Measurements from ENCODE around the gene CASZ1.

The CASZ1 gene

GRCh38 chr1:10633416-10633815, 163.0 kb downstream of the CASZ1 start:
- no peak for DNase-seq

- no peak for DNase-seq
These were observed 163.8 kb downstream of the CASZ1 start for GRCh38 chr1:10632691-10633090.

GRCh38 chr1:10631811-10632593, 164.4 kb downstream of the CASZ1 start:
- no peak for DNase-seq

- DNase-seq, result peak; percentile 36
These were observed 165.2 kb downstream of the CASZ1 start for GRCh38 chr1:10631121-10631810.

GRCh38 chr1:10630661-10631120, 165.8 kb downstream of the CASZ1 start:
- no peak for DNase-seq

- DNase-seq, result no peak
These were observed 166.5 kb downstream of the CASZ1 start for GRCh38 chr1:10629816-10630571.

- DNase-seq, result no peak
These were observed 167.2 kb downstream of the CASZ1 start for GRCh38 chr1:10629091-10629815.

- no peak for DNase-seq
These were observed 167.8 kb downstream of the CASZ1 start for GRCh38 chr1:10628685-10629084.

GRCh38 chr1:10626791-10627410, 169.5 kb downstream of the CASZ1 start:
- no peak for DNase-seq

GRCh38 chr1:10626131-10626731, 170.2 kb downstream of the CASZ1 start:
- DNase-seq, result no peak

GRCh38 chr1:10625554-10625953, 170.9 kb downstream of the CASZ1 start:
- no peak for DNase-seq

- no peak for DNase-seq
These were observed 171.4 kb downstream of the CASZ1 start for GRCh38 chr1:10625076-10625475.

GRCh38 chr1:10624256-10625050, 172.0 kb downstream of the CASZ1 start:
- DNase-seq, result no peak

- no peak for DNase-seq
These were observed 172.7 kb downstream of the CASZ1 start for GRCh38 chr1:10623686-10624145.

- no peak for DNase-seq
These were observed 173.3 kb downstream of the CASZ1 start for GRCh38 chr1:10622910-10623685.

GRCh38 chr1:10621906-10622305, 174.5 kb downstream of the CASZ1 start:
- DNase-seq, result no peak

GRCh38 chr1:10620776-10621175, 175.7 kb downstream of the CASZ1 start:
- no peak for DNase-seq

GRCh38 chr1:10617931-10618885, 178.2 kb downstream of the CASZ1 start:
- DNase-seq, result no peak

- DNase-seq, result no peak
These were observed 179.1 kb downstream of the CASZ1 start for GRCh38 chr1:10617318-10617717.

Data from hematopoietic multipotent progenitor cell treated with erythropoietin and hydrocortisone succinate and interleukin-3 and kit ligand, for 8 days (in vitro differentiated cells).